Effector CD8-positive, alpha-beta T cell (primary cell): ENCODE data around the gene TMEM51.
"Not testable (repeated sequence)": the region's sequence is repeated elsewhere in the genome, so short reads cannot be mapped to it uniquely, and the experiment has no call there.

Source experiments
- DNase-seq: peaks from one replicate; lab custom pipeline; 2025; lab: John Stamatoyannopoulos, UW

Gene TMEM51

GRCh38 chr1:15153842-15154479, 414 bp downstream of the TMEM51 start:
- no peak for DNase-seq

GRCh38 chr1:15154480-15155036, 1.0 kb downstream of the TMEM51 start:
- DNase-seq: no peak

GRCh38 chr1:15155191-15155590, 1.6 kb downstream of the TMEM51 start:
- DNase-seq: no peak

GRCh38 chr1:15155888-15156741, 2.6 kb downstream of the TMEM51 start:
- DNase-seq: no peak

- no peak for DNase-seq
Observed at GRCh38 chr1:15156807-15157380, 3.3 kb downstream of the TMEM51 start.

GRCh38 chr1:15157524-15158399, 4.2 kb downstream of the TMEM51 start:
- no peak for DNase-seq

- no peak for DNase-seq
Observed at GRCh38 chr1:15158506-15159165, 5.1 kb downstream of the TMEM51 start.

GRCh38 chr1:15159166-15159555, 5.6 kb downstream of the TMEM51 start:
- no peak for DNase-seq

- DNase-seq: no peak
Observed at GRCh38 chr1:15160626-15161025, 7.1 kb downstream of the TMEM51 start.

- DNase-seq: no peak
Observed at GRCh38 chr1:15167386-15167785, 13.8 kb downstream of the TMEM51 start.

- no peak for DNase-seq
Observed at GRCh38 chr1:15168479-15168878, 14.9 kb downstream of the TMEM51 start.

GRCh38 chr1:15170071-15170470, 16.5 kb downstream of the TMEM51 start:
- DNase-seq: no peak

- no peak for DNase-seq
Observed at GRCh38 chr1:15171271-15171908, 17.8 kb downstream of the TMEM51 start.

- no peak for DNase-seq
Observed at GRCh38 chr1:15172405-15173259, 19.1 kb downstream of the TMEM51 start.

GRCh38 chr1:15173863-15174614, 20.5 kb downstream of the TMEM51 start:
- DNase-seq: no peak

- no peak for DNase-seq
Observed at GRCh38 chr1:15174615-15174983, 21.1 kb downstream of the TMEM51 start.

- not testable (repeated sequence) for DNase-seq
Observed at GRCh38 chr1:15175324-15176094, 22.0 kb downstream of the TMEM51 start.

- DNase-seq: no peak
Observed at GRCh38 chr1:15176120-15176519, 22.6 kb downstream of the TMEM51 start.
